NK-92 treated with Interleukin-12 subunit alpha and Interleukin-12 subunit beta, amount 100 ng/mL, for 24 hours (cell line): ENCODE results near the gene PREX1.
"Not testable (repeated sequence)": the region's sequence is repeated elsewhere in the genome, so short reads cannot be mapped to it uniquely, and the experiment has no call there.

Experiments
- DNase-seq: peaks from one replicate; lab custom pipeline; 2025; lab: John Stamatoyannopoulos, UW

PREX1 gene

DNA sequence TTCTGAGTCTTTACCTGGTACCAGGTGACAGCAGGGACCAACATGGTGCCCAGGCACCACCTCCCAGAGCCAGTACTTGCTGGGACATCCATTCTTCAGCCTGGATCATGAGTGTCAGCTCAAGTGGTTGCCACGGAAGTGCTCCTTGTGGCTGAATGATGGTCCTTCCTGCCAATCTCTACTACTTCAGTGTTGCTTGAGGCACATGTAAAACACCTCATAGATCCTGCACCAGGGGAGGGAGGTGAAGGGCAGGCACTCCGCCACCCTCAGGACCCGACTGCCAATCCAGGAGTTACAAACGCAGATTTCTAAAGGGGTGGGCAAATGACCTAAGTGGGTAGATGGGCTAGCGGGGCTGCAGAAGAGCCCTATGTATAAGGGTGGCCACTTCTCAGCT is 226.0 kb downstream of the PREX1 start:
- no peak for DNase-seq

DNA sequence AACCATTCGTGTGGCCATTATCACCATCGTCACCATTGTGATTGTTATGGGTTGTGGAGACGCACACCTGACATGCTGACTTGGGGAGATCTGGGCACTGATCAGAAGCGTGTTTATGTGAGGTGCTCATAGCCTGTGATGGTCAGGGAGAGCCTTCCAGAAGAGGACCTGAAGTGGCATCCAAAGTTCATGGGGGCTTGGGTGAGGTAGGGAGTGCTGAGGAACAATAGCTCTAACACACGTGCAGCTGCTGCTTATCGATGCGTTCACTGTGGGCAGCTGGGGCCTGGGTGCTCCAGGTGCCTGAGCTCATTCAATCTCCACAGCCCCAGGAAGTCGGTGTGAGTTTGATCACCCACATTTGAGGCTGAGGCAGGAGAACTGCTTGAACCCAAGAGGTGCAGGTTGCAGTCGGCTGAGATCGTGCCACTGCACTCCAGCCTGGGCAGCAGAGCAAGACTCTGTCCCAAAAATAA is 227.3 kb downstream of the PREX1 start:
- DNase-seq = no peak

DNA sequence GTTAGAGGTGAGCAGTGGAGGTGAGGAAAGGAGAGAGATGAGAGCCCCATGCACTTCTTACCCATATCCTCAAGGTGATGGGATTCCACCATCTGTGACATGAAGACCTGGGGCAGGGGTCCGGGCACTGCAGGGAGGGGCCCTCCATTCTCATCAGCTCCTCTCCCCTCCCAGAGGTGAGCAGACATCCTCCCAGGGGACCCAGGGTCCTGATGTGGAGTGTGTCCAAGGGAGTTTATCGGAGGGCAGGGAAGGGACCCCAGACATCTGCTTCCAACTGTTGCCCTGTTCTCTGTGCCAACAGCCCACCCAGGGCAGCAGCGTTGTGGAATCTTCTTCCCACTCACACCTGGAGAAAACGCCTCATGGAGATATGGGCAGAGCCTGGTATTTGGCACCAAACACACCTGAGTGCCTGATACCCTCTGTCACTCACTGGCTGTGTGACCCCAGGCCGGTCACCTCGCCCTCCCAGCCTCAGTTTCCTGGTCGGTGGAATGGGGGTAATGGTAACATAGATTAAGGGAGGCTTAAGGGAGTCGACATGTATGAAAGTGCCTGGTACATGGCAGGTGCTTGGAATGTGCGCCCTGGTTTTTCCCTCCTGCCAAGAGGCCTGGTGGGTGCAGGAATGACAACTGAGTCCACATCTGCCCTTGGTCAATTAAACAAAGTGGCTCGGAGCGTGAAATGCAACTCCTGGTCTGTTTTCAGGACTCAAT is 227.9 kb downstream of the PREX1 start:
- no peak for DNase-seq

DNA sequence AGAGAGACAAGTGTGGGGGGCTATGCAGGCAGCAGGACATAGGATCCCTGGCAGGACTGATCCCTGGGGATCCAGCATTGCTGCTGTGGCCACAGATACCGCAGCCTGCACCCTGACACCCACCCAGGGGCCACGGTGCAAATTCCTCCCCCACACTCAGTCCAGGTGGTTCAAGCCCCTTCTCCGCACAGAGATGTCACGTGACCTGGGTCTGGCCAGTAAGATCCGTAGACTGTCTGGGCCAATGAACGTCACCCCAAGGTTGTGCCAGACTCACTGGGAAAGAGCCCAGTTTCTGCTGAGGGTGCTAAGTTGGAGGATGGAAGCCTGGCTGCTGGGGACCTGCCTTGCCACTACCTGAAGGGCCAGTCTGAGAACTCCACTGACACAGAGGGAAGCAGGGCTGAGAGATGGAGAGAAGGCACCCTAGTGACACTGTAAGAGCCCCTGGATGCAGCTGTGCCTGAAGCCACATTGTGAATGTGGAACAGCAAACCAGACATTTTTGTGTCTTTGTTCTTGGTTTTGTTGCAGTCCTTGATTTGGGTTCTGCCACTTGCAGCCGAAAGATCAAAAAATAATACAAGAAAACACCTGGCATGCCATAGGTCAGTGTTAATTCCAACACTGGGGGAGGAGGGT is 228.6 kb downstream of the PREX1 start:
- no peak for DNase-seq

DNA sequence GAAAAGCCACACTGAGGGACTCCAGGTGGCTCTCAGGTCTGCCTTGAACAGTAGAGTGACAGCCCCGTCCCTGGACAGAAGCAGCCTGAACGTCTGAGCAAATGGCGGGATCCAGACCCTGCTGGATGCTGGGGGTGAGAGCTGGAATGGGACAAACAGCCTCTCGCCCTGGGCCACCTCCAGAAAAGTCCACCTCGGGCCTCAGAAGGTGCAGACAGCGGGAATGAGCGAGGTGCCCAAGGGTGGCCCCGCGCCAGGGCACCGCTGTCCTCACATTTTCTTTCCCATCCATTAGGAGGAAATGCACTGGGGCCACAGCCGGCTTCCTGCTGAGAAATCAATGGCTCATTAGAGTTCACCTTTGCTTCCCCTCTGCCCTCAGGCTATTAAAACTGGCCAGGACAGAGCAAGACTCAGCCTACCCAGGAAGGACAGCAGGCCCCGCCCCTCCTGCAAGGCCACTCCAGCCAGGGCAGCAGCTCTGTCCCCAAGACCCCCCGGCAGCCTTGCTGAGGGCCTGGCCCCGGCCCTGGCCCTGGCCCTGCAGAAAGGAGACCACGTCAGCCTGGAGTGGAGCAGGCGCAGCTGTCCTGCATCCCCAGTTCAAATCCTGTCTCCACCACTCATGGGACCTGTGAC is 229.4 kb downstream of the PREX1 start:
- not testable (repeated sequence) for DNase-seq

DNA sequence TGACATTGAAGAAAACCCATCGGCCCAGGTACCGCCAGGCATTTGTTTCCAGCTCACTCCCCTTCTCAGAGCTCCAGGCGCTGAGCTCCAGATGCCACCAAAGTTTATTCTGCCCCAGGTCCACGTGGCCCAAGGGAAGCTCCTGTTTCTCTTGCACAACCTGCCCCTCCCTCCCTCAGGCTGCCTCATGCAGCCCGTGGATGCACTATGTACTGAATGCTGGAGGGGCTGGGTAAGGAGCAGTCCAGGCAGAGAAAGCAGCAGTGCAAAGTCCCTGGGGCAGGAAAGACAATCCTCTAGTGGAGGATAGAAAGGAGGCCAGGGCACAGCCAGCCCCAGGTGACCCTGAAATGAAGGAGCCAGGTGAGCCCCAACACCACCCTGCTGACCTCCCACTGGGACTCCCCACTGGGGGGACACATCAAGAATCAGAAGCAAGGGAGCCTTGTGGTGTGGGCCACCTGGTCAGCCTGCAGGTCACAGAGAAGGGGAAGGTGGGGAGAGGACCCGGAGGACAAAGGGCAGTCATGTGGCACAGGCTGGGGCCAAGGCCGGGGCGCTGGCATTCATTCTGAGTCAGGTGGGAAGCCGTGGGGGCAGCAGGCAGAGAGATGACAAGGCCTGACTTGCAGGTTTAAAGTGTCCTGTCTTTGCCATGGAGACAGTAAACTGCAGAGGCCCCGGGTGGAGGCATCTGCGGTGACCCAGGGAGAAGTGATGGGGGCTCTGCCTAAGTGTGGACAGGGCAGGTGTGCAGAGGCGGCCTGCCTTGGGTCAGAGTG is 230.1 kb downstream of the PREX1 start:
- no peak for DNase-seq

DNA sequence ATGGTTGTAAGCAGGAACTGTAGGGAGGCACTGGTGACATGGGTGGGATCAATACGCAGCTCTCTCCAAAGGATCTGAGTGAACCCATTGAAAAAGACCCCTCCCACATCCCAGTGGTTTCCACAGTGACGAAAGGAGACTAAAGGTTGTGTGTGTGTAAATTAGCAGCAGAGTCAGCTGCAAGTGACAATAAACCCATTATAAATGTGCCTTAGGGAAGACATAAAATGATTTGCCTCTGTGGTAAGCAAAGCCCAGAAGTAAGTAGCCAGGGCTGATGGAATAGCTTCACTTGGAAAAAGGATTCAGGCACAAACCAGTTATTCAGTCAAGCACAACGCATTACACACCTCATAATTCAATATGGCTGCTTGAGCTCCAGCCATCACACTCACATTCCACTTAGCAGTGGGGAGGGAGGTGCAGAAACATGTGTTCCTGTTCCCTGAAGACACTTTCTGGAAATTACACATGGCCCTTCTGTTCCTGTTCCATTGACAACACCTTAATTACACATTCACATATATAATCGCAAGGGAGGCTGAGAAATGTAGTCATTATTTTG is 231.4 kb downstream of the PREX1 start:
- no peak for DNase-seq

DNA sequence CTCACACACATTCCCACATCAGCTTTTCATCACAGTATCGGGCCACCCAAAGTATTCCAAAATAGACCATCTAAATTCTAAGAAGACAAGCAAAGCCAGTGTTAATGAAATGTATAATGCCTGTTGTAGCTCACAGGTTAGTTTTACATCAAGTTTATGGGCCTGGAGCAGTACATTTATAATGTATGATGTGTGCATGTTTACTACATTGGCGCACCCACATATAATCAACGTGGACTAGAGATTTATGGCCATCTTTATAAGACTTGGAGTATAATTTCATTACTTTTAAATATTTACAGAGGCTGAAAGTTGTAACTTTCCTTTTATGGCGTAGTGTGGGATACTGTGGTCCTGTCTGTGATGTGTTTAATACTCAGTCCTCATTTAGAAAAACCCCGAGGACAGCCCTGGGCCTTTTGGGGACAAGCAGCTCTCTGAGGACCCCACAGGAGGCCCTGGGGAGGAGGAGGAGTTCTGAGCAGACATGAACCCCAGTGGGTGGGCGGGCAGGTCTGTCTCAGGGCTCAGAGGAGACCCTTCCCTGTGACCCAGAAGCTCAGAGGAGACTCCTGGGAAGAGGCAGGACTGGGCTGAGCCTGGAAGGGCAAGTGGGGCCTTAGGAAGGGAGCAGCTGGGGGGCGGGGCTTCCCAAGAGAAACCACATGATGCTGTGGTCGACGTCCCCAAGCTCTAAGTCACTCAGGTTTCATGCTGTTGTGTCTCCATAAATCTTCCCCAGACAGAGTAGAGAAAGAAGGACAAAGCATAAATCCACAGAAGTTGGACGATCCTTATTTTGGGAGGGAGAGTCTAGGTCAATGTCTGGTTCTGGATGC is 232.1 kb downstream of the PREX1 start:
- no peak for DNase-seq

DNA sequence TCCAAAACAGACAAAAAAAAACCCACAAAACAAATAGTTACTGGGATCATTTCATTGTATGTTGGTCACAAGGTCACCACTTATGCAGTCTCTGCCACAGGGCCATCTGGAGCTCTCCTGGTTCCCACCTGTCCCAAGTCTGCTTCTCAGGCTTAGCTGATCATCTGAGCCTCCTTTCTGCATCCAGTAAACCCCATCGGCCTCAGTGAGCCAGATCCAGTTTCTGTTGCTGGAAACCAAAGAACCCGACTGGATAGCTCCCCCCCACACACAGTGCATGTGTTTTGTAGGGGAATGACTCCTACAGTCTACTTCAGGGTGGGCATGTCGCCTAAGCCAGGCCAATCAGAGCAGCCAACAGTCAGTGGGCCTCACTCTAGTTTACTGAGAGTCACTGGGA is 233.3 kb downstream of the PREX1 start:
- DNase-seq = no peak

DNA sequence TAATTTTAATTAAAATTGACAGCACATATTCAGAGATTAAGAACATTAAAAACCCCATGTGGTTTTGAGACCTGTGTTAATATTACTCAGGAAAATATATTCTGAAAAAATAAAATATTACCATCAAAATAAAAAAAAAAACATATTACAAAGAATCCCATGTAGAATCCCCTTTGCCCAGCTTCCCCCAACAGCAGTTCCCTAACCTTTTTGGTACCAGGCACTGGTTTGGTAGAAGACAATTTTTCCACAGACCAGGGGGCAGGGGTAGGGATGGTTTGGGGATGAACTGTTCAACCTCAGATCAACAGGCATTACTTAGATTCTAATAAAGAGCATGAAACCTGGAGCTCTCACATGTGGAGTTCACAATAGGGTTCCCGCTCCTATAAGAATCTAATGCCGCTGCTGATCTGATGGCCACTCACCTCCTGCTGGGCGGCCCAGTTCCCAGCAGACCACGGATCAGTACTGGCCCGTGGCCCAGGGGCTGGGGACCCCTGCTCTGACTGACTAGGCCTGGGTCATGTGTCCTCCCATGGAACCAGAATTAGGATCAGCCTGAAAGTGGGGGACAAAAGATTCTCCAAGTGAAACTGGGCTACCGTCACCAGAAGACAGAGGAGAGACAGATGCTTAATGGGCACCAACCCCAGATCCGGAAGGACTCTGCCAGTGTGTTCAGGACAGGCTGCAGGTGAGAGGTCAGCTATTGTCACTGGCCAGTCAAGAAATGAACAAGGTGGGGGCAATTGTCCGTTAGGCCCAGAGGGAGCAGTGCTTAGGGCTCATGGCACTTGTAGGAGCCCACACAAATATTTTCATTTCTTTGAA is 235.5 kb downstream of the PREX1 start:
- no peak for DNase-seq

DNA sequence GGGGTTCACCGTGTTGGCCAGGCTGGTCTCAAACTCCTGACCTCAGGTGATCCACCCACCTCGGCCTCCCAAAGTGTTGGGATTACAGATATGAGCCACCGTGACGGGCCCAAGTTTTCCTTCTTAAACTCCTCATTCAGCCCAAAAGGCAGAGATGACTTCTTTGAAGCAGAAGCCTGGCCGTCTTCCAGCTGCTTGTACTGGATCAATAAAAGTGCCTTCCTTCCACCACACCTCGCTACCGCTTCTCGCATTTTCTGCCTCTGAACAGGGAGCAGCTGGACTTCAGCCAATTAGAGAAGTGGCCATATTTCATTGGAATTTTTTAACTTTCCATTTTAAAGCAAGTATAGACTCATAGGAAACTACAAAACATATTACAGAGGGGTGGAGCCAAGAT is 241.1 kb downstream of the PREX1 start:
- DNase-seq = no peak

DNA sequence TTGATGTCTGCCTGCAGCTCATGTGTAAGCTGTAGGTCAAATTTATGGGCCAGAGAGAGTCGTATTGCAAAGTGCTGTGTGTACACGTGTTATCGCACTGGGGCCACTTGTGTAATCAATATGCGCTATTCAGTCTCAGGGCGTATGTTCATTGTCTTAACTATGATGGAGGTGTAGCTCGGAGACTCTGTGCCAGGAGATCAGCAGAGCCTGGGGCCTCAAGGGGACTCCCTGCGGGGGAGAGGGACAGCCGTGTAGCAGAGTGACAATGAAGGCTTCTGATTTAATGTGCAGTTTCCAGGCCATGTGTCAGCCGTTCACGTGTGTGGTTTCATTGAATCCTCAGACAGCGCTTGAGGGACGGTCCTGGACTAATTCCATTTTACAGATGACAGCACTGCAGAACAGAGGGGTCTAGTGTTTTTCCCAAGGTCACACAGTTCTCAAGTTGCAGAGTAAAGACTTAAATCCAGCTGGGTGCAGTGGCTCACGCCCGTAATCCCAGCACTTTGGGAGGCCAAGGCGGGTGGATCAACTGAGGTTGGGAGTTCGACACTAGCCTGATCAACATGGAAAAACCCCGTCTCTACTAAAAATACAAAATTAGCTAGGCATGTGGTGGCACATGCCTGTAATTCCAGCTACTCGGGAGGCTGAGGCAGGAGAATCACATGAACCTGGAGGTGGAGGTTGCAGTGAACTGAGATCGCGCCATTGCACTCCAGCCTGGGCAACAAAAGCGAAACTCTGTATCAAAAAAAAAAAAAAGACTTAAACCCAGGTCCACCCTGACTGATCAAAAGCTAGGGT is 242.5 kb downstream of the PREX1 start:
- no peak for DNase-seq

DNA sequence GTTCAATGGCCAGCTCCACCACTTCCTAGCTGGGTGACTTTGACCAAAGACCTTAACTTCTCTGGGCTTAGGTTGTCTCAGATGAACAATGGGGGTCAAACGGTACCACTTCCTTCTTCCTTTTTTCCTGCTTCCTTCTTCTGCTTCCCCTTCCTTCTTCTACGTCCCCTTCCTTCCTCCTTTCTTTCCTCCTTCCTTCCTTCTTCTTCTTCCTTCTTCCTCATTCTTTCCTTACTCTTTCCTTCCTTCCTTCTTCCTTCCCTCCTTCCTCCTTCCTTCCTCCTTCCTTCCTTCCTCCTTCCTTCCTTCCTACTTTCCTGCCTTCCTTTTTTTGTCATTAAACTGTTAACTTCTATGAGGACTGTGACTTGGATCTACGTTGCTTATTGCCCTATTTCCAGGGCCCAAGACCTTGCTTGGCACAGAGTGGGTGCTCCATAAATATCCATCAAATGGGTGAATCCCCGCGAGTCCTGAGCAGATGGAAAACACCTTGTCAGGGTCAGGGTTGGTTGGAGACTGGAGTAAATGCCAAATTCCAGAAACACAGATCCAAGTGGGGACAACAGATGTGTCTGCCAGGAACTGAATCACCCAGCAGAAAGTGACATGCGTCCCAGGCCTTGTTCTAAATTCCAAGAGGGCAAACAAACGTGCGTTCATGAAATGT is 243.3 kb downstream of the PREX1 start:
- no peak for DNase-seq

DNA sequence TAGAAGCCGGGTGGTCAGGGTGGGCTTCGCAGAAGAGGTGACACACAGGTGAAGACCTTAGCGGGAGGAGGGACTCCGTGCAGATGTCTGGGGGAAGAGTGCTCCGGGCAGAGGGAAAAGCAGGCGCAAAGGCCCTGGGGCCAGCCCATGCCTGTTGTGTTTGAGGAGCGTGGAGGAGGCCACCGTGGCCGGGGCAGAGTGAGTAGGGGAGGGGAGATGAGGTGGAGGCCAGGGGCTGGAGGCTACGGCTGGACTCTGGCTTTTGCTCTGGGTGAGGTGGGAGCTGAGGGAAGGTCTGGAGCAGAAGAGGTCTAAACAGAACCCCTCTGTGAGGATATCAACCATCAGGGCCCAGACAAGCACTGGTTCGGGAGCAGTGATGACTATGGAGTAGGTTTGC is 244.0 kb downstream of the PREX1 start:
- DNase-seq = no peak

DNA sequence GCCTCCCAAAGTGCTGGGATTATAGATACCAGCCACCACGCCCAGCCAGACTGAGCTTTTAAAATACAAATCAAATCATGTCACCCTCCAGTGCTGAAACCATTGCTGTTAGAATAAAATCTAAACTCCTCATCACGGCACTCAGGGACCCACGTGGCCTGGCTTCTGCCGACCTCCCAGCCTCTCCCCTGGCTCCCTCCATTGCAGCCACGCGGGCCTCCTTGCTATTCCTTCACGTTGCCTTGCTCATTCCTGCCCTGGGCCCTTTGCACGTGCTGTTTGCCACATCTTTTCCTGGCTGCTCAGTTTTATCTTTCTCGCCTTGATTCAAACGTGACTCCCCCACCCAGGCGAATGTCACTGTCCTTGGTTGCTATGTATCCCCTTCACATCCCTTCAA is 244.6 kb downstream of the PREX1 start:
- DNase-seq = no peak

DNA sequence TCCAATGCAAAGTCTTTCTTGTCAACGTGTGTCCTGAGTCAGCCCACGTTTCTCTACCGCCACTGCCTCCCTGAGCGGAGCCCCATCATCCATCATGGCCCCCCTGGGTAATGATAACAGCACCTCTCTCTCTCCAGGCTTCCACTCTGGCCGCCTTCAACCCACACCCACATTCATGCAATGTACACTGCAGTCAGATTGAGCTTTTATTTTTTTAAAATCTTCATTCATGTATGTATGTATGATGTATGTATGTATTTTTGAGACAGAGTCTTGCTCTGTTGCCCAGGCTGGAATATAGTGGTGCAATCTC is 245.2 kb downstream of the PREX1 start:
- DNase-seq = no peak

DNA sequence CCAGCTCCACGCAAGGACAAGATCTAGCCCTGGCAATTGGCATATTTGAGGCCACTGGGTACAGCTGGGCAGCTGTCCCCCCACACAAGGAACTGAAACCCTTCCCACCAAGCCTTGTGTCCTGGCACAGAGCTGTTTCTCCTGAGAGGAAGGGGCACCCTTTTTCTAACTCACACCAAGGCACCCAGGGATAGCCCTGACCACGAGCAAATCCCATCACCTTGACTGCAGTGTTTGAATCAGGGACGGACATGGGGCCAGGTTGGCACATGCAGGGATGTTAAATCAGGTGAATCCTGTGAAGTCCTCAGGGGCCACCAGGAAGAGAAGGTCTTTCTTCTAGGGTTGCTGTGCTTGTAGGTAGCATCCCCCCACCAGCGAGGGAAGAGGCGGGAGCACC is 246.6 kb downstream of the PREX1 start:
- DNase-seq = no peak

DNA sequence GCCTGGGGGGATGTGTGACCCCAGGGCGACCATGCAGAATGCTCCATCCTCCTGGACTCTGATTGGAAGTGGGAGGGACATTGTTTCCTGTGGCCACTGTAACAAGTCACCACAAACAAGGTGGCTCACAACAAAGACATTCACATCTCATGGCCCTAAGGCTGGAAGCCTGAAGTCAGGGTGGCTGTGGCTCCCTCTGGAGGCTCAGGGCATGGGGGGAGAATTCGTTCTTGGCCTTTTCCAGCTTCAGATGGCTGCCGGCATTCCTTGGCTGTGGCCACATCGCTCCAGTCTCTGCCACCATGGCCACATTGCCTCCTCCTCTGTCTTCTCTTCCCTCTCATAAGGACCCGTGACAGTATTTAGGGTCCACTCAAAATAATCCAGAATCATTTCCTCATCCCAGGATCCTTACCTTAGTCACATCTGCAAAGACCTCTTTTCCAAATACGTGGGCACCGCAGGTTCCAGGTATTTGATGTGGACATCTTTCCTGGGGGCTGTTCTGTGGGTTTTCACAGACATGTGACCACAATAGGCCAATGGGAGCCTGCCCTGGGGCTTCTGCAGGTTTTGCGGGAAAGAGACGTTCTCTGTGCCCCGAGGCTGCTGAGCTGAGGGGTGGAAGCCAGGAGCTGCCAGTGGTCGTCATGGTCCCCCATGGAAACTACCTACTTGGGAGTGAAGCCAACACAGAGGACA is 249.3 kb downstream of the PREX1 start:
- DNase-seq = no peak

DNA sequence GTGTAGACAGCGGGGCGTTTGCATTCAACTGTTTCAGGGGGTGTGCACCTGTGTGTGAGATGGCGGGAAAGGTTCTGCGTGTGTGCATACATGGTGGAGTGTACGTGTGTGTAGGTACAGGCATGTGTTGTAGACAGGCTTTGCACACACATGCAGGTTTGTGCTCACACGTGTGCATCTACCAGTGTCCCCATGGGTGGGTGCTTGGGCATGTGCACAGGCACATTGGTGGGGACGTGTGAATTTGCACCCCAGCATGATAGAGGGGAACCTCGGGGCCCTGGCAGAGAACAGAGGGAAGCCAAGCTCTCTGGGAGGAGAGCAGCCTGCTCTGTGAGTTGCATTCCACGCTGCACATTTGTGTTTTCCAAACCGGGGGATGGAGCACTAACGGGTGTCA is 250.2 kb downstream of the PREX1 start:
- DNase-seq = no peak
